GM12891 (cell line): ENCODE measurements around the gene PLRG1.

Source experiments
- DNase-seq: peaks from one replicate; pipeline ENCODE4 v3.0.0; 2011; ENCODE audit warnings: low spot score; ENCODE audit not compliant: insufficient read length
- FAIRE-seq: peaks from 2 replicates; lab custom pipeline; 2011; peaks lifted over from hg19 to GRCh38; lab: Jason Lieb, UNC
- PAX5 ChIP-seq: IDR thresholded peaks from 2 replicates; pipeline ENCODE4 v1.6.1; 2011; ENCODE audit warnings: low read length, moderate library complexity, mild to moderate bottlenecking; ENCODE audit not compliant: insufficient read depth, severe bottlenecking
- POLR2A ChIP-seq: IDR thresholded peaks from 2 replicates; pipeline ENCODE4 v1.6.1; 2011; ENCODE audit warnings: low read depth, low read length, control low read depth
- POLR2AphosphoS5 ChIP-seq: IDR thresholded peaks from 2 replicates; pipeline ENCODE4 v1.6.1; 2011; ENCODE audit warnings: low read depth, low read length, control low read depth
- POU2F2 ChIP-seq: IDR thresholded peaks from 2 replicates; pipeline ENCODE4 v1.6.1; 2011; ENCODE audit warnings: low read depth, mild to moderate bottlenecking, control low read depth, low read length, moderate library complexity
- SPI1 ChIP-seq: IDR thresholded peaks from 2 replicates; pipeline ENCODE4 v1.6.1; 2011; ENCODE audit warnings: low read depth, low read length, control low read depth
- TAF1 ChIP-seq: IDR thresholded peaks from 2 replicates; pipeline ENCODE4 v1.6.1; 2011; ENCODE audit warnings: low read depth, low read length, control low read depth

The PLRG1 gene

GRCh38 chr4:154559494-154560418 lies 9.6 kb upstream of the PLRG1 start:
- DNase-seq (peak; percentile 2), FAIRE-seq (peak; percentile 84)
- no peak for TF ChIP-seq POU2F2
- TF ChIP-seq SPI1 = no peak
- no peak for TF ChIP-seq POLR2A
- TF ChIP-seq POLR2AphosphoS5 = no peak
- TF ChIP-seq TAF1 = no peak
- TF ChIP-seq PAX5 = no peak

- FAIRE-seq (no peak), DNase-seq (no peak)
- TF ChIP-seq POU2F2 = no peak
Measured at GRCh38 chr4:154559141-154559493, 8.9 kb upstream of the PLRG1 start.

DNA sequence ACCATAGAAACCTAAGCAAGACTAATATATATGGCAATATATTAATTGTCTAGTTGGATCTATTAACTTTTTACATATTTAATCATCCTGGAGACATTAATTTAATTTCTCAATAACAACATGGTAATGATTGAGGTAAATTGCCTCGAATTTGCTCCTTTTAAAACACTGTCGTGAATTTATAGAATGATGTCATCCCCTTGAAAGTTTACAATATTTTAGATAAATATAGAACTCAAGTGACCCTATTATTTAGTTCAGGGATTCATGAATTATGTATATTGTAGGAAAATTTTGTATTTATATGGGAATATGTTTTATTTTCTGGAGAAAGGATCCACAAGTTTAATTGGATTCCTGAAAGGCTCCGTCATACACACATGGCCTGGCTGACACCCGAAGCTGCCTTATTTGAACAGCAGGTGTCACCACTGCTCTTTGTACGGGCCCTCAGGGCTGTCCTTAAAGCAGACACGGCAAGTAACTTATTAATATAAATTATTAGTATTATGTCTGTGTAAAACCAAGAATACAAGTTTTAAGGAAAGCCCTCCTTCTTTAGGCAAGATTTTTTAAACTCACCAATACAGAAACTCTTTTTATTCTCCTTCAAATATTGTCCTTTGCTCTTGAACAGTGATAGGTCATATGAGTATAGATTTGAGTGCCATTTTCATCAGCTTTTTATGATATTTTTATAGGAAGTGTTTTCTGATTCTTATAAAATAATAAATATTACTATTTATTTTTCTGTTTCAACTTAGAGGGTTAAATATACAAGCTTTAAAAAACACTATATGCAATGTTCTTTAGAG lies 1.9 kb upstream of the PLRG1 start:
- DNase-seq (peak; percentile 25), FAIRE-seq (peak; percentile 76)
- no peak for TF ChIP-seq PAX5
- TF ChIP-seq POLR2AphosphoS5 = no peak
- no peak for TF ChIP-seq SPI1
- TF ChIP-seq POU2F2 = no peak

DNA sequence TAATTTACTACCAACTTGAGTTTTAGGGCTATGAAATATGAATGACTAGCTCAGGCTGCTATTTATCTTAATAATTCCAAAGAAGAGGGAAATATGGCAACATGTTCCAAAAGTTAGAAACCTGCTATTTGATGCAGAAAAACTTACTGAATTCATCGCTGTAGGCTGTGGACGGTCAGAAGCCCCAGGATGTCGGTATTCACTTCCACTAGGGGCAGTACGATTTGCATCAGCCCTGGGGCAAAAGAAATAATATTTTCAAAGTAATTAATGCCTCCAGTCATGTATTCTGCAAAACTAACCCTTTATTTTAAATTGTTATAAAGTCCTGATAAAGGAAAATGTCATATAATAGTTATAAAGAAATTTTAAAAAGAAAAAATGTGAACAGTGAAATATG lies 4.5 kb downstream of the PLRG1 start:
- no peak for DNase-seq
- TF ChIP-seq TAF1 = no peak
- no peak for TF ChIP-seq POLR2AphosphoS5
- TF ChIP-seq POU2F2 = no peak
- no peak for TF ChIP-seq SPI1
- TF ChIP-seq PAX5 = no peak
- no peak for TF ChIP-seq POLR2A
- no peak for FAIRE-seq

- TF ChIP-seq TAF1 (no peak), POLR2A (no peak), PAX5 (no peak), POLR2AphosphoS5 (no peak), POU2F2 (no peak), SPI1 (no peak)
- FAIRE-seq (no peak), DNase-seq (no peak)
Measured at GRCh38 chr4:154542271-154542879, 7.8 kb downstream of the PLRG1 start.

DNA sequence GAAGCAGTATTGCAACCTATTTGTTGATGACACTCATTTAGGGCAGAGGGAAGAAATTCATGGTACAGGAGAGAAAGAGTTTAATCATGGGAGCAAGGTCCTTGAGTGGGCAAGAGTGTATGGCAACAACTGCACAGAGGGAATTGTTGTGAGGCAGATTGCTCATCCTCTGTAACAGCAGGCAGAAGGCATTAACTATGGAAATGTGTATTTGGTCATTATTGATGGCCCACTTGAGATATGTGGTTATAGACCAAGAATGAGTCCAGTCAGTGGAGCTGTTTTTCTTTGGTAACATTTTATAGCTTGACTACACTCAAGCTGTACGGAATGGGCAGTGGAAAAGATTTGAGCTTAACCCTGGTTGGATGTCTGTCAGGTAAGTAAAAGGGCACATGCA lies 15.9 kb downstream of the PLRG1 start:
- FAIRE-seq (peak; percentile 35), DNase-seq (no peak)
- no peak for TF ChIP-seq SPI1
- no peak for TF ChIP-seq POLR2AphosphoS5
- no peak for TF ChIP-seq POU2F2

DNA sequence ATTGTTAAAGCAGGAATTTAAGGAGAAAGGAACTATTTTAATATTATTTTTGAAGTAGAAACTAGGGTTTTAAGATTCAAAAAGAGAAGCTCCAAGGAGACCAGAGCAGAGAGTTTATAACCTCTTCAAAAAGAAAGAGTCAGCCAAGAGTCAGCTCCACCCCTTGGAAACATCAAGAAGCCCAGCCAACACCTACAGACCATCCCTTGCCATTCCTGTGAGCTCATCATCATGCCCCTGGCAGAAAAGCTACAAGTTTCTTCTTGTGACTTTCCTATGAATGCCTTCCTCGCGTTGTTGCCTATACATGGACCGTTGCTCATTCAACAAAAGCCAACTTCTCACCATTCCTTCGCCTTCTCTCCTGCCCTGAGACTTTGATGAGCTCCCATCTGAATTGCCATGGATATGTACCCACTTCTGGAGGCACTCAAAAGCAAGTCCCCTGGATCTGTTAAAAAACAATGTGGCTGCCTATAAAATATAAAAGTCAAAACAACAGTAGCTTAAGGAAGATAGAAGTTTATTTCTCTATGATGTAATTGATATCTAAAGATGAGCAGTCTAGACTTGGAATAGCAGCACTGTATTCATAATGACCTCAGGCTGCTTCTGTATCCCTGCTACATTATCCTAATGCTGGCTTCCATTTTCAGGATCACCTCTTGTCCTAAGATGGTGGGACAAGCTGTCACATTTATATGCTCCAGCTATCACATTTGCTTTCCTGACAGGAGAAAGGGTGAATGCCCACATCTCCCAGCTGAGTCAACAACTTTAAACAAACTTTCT lies 20.3 kb downstream of the PLRG1 start:
- DNase-seq (no peak), FAIRE-seq (no peak)
- no peak for TF ChIP-seq POLR2AphosphoS5
- no peak for TF ChIP-seq SPI1
- TF ChIP-seq PAX5 = no peak
- no peak for TF ChIP-seq TAF1
- no peak for TF ChIP-seq POLR2A
- TF ChIP-seq POU2F2 = no peak

DNA sequence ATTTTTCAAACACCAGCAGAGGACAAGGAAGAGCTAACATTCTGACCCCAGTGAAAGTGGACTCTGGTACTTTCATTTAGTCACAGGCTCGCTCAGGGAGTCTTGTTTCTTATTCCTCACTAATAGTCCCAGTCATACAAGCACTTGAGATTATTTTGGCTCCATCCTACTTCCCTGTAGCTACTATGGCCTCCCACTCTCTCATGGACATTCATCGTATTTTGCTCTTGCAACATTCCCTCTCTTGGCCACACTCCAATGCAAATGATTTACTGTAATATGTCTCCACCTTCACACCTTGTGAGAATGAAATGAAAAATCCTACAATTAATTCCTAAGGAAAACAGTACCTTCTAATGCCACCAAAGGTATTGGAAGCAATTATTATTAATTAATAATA lies 21.3 kb downstream of the PLRG1 start:
- TF ChIP-seq POLR2A (no peak), PAX5 (no peak), POLR2AphosphoS5 (no peak), POU2F2 (no peak), SPI1 (no peak), TAF1 (no peak)
- DNase-seq = no peak
- FAIRE-seq = no peak

GRCh38 chr4:154527308-154527707 lies 22.9 kb downstream of the PLRG1 start:
- no peak for FAIRE-seq
- DNase-seq = no peak
- TF ChIP-seq POLR2AphosphoS5 (no peak), POU2F2 (no peak), POLR2A (no peak), TAF1 (no peak), SPI1 (no peak; the same call in 1 of the 2 replicates), PAX5 (no peak)
